Measurements from ENCODE around the gene PPAN. TPM values are rescaled to one million over a fixed set of nuclear protein-coding genes. Genes with fewer than 3 reads are reported as not detected.

Gene PPAN
- total RNA-seq, 4 donors from 2014 or later = 25.7 to 45.3 (median 35.8) TPM

GRCh38 chr19:10095948-10096614, 10.1 kb upstream of the PPAN start:
- H3K9me3 ChIP-seq = peaks cover 0 to 3% (median 0%) of the 10 kb centered on the region in 4 donors
- peak in 1 of 2 donors; percentile 37 for TF ChIP-seq EP300 (IDR thresholded peaks at IDR 0.05)
- peak in 2 of 5 experiments; percentile 27 to 36 for TF ChIP-seq CTCF (IDR thresholded peaks at IDR 0.05)
- peak in 1 of 2 donors; percentile 42 for TF ChIP-seq POLR2A (IDR thresholded peaks at IDR 0.05)
- peaks cover 0 to 12% (median 6%) of the 10 kb centered on the region in 4 donors for H3K4me1 ChIP-seq
- H3K4me3 ChIP-seq = peak overlapping the region; percentile 41 to 61 (median 57)
- 5 to 6% methylated on average over 61 to 64 of the region's 97 CpGs for WGBS, 2 donors
- H3K36me3 ChIP-seq = peaks cover 0 to 30% (median 5%) of the 10 kb centered on the region in 3 donors
- DNase-seq (ENCODE audit: low spot score in 2 of 2) = peak; percentile 58 to 67
- no peaks in the 10 kb centered on the region for H3K27me3 ChIP-seq
- H3K27ac ChIP-seq = peak overlapping the region in 3 of 4 donors; percentile 70 to 83 (median 72)

GRCh38 chr19:10096615-10096963, 9.6 kb upstream of the PPAN start:
- peak overlapping the region in 3 of 4 donors; percentile 67 to 83 (median 72) for H3K27ac ChIP-seq
- DNase-seq (ENCODE audit: low spot score in 2 of 2) = no peak
- H3K4me1 ChIP-seq = peaks cover 0 to 12% (median 6%) of the 10 kb centered on the region in 4 donors
- 28 to 29% methylated on average over 25 to 26 of the region's 26 CpGs for WGBS, 2 donors
- H3K36me3 ChIP-seq = peaks cover 0 to 25% (median 1%) of the 10 kb centered on the region in 3 donors
- H3K9me3 ChIP-seq = no peaks in the 10 kb centered on the region
- no peaks in the 10 kb centered on the region for H3K27me3 ChIP-seq
- TF ChIP-seq EP300 (IDR thresholded peaks at IDR 0.05) (no peak), POLR2A (IDR thresholded peaks at IDR 0.05) (no peak), CTCF (IDR thresholded peaks at IDR 0.05) (no peak)
- peak overlapping the region; percentile 41 to 61 (median 57) for H3K4me3 ChIP-seq

- Histone ChIP-seq H3K36me3 (no peaks in the 10 kb centered on the region), H3K27me3 (no peaks in the 10 kb centered on the region), H3K9me3 (no peaks in the 10 kb centered on the region), H3K27ac (no peak overlapping the region), H3K4me1 (peaks cover 0 to 12% (median 8%) of the 10 kb centered on the region in 4 donors), H3K4me3 (no peak overlapping the region)
- WGBS, 2 donors = 89 to 92% methylated on average over 5 of the region's 5 CpGs
- DNase-seq (ENCODE audit: low spot score in 2 of 2) = no peak
- TF ChIP-seq EP300 (IDR thresholded peaks at IDR 0.05) = no peak
- no peak for TF ChIP-seq POLR2A (IDR thresholded peaks at IDR 0.05)
- no peak for TF ChIP-seq CTCF (IDR thresholded peaks at IDR 0.05)
Measured at GRCh38 chr19:10100163-10100785, 5.9 kb upstream of the PPAN start.

- peak overlapping the region in 1 of 4 donors; percentile 78 for H3K27ac ChIP-seq
- no peak for TF ChIP-seq POLR2A (IDR thresholded peaks at IDR 0.05)
- TF ChIP-seq CTCF (IDR thresholded peaks at IDR 0.05) = no peak
- no peak for TF ChIP-seq EP300 (IDR thresholded peaks at IDR 0.05)
- WGBS, 2 donors = 54 to 68% methylated on average over 7 of the region's 7 CpGs
Measured at GRCh38 chr19:10102787-10103236, 3.4 kb upstream of the PPAN start.

GRCh38 chr19:10104130-10104513, 2.0 kb upstream of the PPAN start:
- H3K4me1 ChIP-seq = peaks cover 0 to 24% (median 10%) of the 10 kb centered on the region in 4 donors
- no peak for DNase-seq (ENCODE audit: low spot score in 2 of 2)
- H3K4me3 ChIP-seq = no peak overlapping the region
- H3K27ac ChIP-seq = no peak overlapping the region
- H3K36me3 ChIP-seq = peaks cover 2 to 19% (median 11%) of the 10 kb centered on the region in 3 donors
- no peaks in the 10 kb centered on the region for H3K27me3 ChIP-seq
- H3K9me3 ChIP-seq = no peaks in the 10 kb centered on the region
- no peak for TF ChIP-seq POLR2A (IDR thresholded peaks at IDR 0.05)
- TF ChIP-seq CTCF (IDR thresholded peaks at IDR 0.05) = no peak
- no peak for TF ChIP-seq EP300 (IDR thresholded peaks at IDR 0.05)

More at GRCh38 chr19:10102787-10103236, 3.4 kb upstream of the PPAN start:
- Histone ChIP-seq H3K9me3 (no peaks in the 10 kb centered on the region), H3K4me3 (no peak overlapping the region), H3K4me1 (peaks cover 0 to 18% (median 10%) of the 10 kb centered on the region in 4 donors), H3K27me3 (no peaks in the 10 kb centered on the region), H3K36me3 (peaks cover 0 to 5% (median 4%) of the 10 kb centered on the region in 3 donors)
- no peak for DNase-seq (ENCODE audit: low spot score in 2 of 2)

Measured in tibial nerve (tissue), 4 donors.